HCT116 (cell line): ENCODE measurements around the gene FYCO1.

ENCODE experiments used
- CBX3 ChIP-seq: IDR thresholded peaks from 2 replicates; pipeline ENCODE4 v1.6.1; 2012; ENCODE audit warnings: low read depth
- CTCF ChIP-seq, 3 experiments: fragments of 200-600 bp in 1 of 3; sonication (generic) in 1 of 3; IDR thresholded peaks in 2 of 3; conservative IDR thresholded peaks in 1 of 3; 2 replicates each; pipeline ENCODE4 v1.5.1; 2012 to 2017; ENCODE audit warnings: low read depth in 2 of 3, low read length in 2 of 3, antibody characterized with exemption in 1 of 3, borderline replicate concordance in 1 of 3, control low read depth in 1 of 3, mild to moderate bottlenecking in 1 of 3, mixed read lengths in 1 of 3, mixed run types in 1 of 3, moderate library complexity in 1 of 3; ENCODE audit not compliant: insufficient read depth in 1 of 3
- EZH2 ChIP-seq: fragments of 200-600 bp; sonication (generic); IDR thresholded peaks from 2 replicates; pipeline ENCODE4 v1.6.1; 2017; ENCODE audit warnings: antibody characterized with exemption, mixed run types
- EZH2phosphoT487 ChIP-seq: fragments of 200-600 bp; IDR thresholded peaks from 2 replicates; pipeline ENCODE4 v1.6.1; 2018; ENCODE audit warnings: antibody characterized with exemption, borderline replicate concordance
- MAX ChIP-seq: IDR thresholded peaks from 2 replicates; pipeline ENCODE4 v1.6.1; 2012
- POLR2A ChIP-seq: IDR thresholded peaks from 2 replicates; pipeline ENCODE4 v1.7.0; 2011; ENCODE audit warnings: borderline replicate concordance; ENCODE audit not compliant: insufficient read depth, insufficient read length; ENCODE audit errors: extremely low read depth
- POLR2AphosphoS5 ChIP-seq: IDR thresholded peaks from 2 replicates; pipeline ENCODE4 v1.6.1; 2011; ENCODE audit warnings: mild to moderate bottlenecking, low read depth, low read length, moderate library complexity
- RAD21 ChIP-seq: IDR thresholded peaks from 2 replicates; pipeline ENCODE4 v1.6.1; 2012; ENCODE audit warnings: low read depth, mild to moderate bottlenecking
- SRF ChIP-seq: IDR thresholded peaks from 2 replicates; pipeline ENCODE4 v1.6.1; 2012; ENCODE audit warnings: low read depth
- ZFX ChIP-seq: fragments of 450-650 bp; IDR thresholded peaks from 2 replicates; pipeline ENCODE4 v1.6.1; 2017
- ZNF274 ChIP-seq: fragments of 200-500 bp; sonication (Bioruptor generic); IDR thresholded peaks from 2 replicates; pipeline ENCODE4 v1.6.1; 2014; ENCODE audit warnings: mild to moderate bottlenecking, low read depth, low read length, inconsistent platforms

- TF ChIP-seq EZH2phosphoT487 (no peak), POLR2AphosphoS5 (no peak), RAD21 (no peak), EZH2 (no peak), ZNF274 (no peak), POLR2A (no peak), ZFX (no peak), CBX3 (no peak), CTCF (IDR thresholded peaks at IDR 0.05 in 2 of 3, conservative IDR thresholded peaks at IDR 0.05 in 1 of 3; ENCODE audit: borderline replicate concordance in 1 of 3, insufficient read depth in 1 of 3, low read depth in 2 of 3, low read length in 2 of 3) (no peak), MAX (no peak), SRF (no peak)
Observed at GRCh38 chr3:45870099-45870498, 125.5 kb downstream of the FYCO1 start.
